T1000 (cell line): ENCODE results near the gene ARHGAP25.

Source experiments
- DNase-seq: peaks from one replicate; lab custom pipeline; 2025; ENCODE audit warnings: mixed read lengths; lab: John Stamatoyannopoulos, UW

The ARHGAP25 gene

DNA sequence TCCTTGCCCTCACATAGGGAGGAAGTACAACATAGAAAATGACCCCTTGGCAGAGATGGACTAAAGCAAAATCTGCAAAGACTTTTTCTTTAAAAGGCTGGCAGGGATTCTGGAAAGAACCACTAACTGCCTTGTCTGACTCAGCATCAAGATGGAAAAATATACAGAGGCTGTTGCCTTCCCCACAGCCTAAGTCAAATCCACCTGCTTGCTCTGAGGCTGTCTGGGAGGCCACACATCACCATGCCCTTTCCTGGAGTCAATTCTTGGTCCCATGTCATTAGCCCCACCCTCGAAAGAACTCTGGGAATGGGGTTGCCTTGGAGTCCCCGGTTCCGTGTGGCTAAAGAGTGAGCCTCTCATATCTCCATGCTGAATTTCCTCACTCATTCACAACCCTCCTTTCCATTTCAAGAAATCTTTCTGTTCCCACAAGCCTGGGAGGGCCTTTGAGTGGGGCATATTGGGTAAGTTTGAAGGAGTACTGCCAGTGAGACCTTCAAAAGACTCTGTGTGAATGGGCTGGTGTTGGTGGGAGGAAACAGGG, 97.1 kb downstream of the ARHGAP25 start:
- DNase-seq, result no peak

DNA sequence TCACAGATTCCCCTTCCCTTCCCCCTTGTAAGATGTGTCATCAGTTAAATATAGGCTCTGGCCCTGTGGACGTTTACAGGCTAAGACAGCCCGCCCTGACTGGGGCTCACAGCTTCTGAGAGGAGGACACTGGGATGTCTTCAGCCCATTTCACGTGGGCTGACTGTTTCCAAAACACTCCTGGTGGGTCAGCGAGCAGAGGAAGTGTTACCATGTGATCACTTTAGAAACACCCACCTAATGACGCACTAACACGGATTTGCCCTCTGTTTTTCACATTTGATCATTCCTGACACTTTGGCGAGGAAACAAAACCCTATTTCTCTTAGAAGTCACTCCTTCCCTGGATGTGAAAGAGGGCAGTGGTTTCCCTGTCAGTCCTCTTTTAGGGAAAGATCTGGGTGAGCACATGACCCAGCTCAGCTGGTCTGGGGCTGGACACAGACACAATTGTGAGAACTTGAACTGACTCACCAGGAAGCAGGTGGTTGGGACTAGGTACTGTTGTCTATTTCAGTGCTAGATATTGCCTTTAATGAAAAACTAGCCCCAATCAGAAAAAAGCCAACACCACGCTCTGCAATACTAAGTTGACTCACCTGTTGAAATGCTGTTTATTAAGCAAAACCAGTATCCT, 97.7 kb downstream of the ARHGAP25 start:
- no peak for DNase-seq

DNA sequence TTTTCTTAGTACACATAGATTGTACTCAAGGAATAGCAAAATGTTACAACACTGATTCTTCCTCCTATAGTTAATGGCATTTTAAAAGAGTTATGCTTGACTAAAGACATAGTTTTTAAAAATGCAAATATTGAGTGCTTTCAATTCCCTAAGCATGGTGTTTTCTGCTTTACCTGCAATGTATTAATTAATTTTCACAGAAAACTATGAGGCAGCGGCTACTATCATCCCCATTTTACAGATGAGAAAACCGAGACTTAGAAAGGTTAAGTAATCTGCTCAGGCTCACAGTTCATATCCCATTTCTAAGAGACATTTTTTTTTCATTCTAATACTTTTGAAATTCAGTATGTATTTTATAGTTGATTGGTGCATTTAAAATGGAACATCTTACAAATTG, 98.6 kb downstream of the ARHGAP25 start:
- DNase-seq, result no peak

DNA sequence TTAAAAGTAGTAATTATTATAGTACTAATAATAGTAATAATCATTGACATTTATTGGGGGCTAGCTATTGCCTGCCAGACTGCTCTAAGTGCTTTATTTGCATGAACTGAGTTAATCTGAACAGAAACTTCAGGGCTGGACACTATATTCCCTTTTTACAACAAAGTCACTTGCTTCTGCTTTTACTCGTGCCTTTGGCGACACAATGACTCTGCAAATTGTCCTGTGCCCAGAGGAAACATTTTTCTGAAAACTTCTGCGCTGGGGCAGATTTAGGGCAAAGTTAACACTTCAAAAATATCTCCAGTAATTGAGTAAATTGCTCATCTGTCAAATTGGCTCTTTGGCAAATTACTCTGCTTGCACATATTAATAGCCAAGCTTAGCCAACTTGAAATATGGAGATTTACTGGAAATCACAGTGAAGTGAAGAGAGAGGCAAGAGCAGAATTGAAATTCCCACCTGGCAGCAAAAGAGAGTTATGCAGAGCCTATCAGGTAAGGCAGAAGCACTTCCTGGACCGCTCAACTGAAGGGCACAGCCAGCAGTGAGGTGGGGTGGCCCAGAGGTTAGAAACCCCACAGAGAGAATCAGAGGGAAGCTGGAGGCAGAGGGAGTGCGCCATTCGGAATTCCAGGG, 100.2 kb downstream of the ARHGAP25 start:
- DNase-seq, result no peak

DNA sequence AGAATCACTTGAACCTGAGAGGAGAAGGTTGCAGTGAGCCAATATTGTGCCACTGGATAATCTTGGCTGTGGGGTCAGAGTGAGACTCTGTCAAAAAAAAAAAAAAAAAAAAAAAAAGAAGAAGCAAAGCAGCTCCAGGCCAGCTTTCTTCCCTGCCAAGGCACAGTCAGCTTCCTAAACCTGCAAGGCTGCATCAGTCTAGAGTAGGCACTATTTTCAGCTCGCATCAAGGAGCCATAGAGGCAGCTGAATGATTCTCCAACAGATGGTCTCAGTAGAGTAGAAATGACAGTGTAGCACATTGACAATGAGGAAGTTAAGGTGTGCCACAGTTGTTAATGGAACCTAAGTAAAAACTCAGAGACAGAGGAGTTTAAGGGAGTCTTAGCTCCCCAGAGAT, 101.0 kb downstream of the ARHGAP25 start:
- DNase-seq, result no peak

DNA sequence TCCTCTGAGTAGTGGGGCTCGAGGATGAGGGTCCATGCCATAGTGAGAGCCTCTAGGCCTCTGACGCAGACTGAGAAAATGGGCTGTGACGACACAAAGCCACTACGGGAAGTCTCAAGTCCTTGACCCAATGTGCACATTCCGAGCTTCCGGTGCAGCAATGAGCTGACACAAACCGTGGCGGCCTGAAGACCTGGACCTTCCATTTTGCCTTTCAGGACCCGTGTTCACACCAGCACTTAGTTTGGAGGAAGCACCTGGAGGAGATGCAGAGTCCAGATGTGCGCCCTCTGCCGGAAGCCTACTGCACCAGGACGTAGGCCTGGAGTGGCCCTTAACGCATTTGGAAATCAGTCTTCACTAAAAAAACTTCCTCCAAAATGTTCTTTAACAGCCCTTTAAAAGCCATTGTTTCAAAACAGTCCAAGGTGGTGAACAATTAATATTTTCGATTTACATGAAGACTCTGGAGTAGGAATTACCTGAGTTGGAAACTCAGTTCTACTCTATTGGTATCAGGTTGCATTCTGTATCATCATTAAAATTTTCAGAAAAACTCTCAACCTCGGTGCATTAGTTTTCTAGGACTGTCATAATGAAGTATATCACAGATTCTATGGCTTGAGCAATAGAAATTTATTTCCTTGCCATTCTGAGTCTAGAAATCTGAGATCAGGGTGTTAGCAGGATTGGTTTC, 102.7 kb downstream of the ARHGAP25 start:
- DNase-seq, result no peak

DNA sequence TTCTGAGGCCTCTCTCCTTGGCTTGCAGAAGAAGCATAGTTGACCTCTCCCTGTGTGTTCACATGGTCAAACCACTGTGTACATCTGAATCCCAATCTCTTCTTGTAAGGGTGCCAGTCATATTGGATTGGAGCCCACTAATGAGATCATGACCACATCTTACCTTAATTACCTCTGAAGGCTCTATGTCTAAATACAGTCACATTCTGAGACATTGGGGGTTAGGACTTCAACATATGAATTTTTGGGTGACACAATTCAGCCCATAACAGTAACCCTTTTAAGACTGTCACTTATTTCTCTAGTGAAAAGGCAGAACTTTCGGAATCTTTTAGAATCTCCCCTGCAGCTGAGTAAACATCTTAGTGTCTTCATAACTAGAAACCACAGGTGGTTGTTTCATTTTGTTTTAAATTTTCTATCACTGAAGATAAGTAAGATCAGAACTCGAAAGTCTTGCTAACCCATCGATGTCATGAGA, 103.3 kb downstream of the ARHGAP25 start:
- no peak for DNase-seq

DNA sequence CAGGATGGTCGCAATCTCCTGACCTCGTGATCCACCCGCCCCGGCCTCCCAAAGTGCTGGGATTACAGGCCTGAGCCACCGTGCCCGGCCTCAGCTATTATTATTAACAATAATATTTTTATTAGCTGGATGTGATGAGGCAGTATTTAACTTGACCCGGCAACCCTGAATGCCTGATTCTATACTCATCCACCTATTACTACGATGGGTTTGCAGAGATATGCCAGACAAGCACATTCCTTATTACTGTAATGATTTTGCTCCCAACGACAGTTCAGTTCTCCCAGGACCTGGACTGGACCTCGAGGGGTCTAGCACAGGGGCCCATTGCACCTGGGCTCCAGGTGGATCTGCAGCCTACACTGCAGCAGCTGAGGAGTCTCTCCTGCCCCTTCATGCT, 104.0 kb downstream of the ARHGAP25 start:
- DNase-seq, result no peak

DNA sequence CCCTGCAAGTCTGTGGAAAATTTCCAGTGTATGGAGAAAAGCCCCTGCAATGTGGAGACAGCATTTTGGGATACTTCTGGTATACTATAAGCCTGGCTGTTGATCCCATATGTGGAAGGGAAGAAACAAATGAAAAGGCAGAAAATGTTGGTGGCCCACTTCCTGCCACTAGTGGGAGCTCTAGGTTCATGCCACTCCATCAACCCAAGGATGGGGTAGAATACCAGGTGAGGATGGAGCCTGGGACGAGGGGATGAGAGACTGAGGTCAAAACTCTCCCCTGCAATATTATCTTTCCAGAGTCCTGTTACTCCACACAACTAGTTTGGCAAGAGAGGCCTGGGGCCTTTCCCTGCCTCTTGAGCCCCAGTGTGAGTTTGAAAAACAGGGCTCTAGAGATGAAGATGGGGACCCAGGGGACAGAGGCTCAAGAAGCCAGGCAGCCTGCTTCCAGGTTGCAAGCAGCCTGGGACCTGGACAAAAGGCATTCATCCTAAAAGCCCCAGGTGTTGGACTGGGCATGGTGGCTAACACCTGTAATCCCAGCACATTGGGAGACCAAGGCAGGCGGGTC, 104.7 kb downstream of the ARHGAP25 start:
- no peak for DNase-seq

DNA sequence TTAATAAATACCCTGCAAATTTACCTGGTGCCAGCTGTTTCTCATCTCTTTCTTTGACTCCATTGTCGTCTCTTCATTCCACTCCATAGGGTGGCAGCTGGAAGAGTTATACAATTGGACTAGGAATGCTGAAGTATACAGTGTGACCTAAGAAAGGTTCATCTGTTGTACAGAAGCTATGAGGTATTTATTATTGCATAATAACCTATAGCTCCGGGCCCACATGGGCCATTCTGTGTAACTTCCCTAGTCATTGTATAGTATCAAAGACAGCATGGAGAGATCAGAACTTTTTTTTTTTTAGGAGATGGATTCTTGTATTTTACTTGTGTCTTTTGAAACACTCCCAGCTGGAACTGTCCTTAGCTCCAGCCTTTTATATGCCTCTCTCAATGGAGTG, 110.4 kb downstream of the ARHGAP25 start:
- no peak for DNase-seq

DNA sequence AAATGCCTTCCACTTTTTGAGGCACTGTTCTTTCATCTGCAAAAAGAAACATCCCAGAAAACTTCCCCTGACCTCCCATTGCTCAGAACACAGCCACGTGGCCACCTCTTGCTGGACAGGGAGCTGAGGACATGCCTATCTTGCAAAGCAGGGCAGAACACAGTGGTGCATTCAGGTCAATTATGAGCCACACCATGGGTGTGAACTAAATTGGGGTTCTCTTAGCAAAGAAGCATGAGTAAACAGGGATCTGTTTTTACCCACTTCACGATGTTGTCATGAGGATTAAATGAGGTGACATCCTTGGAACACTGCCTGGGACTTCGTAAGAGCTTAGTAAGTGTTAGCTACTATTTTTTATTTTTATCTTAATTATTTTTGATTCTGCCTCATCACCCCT, 111.5 kb downstream of the ARHGAP25 start:
- no peak for DNase-seq

DNA sequence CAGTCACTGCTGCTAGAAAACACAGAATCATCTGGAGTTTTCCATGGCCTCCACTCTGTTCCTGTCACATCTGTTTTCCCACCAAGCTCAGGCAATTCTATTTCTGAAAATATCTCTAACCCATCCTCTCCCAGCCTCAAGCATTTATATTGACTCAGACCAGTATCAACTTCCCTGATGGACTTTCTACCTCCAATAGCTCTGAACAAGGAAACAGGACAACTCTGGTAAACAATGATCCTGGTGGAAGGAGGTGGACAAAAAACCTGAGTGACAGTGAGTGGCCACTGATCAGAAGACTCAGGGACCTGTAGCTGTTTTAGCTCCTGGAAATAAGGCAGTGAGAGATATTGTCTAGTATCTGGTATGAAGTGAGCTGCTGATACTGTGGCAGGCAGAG, 113.1 kb downstream of the ARHGAP25 start:
- DNase-seq, result no peak

DNA sequence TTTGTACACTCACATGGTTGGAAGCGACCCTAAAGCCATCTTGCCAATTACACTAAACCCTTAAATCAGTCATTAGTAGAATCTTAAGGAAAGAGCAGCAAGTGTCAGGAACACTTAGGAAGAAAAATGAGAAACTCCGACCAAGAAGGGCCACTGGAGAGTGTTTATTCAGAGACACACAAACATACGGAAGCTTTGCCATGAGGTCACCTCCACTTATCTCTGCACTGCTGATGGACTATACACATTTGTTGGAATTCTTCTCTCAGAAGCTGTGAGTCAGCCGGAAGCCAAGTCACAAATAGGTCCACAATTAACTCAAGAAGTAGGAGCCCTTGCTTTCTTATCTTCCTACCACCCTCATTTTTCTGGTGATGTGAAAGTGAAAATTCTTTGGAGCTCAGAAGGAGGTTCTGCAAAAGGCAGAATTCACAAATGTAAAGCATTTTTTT, 115.0 kb downstream of the ARHGAP25 start:
- DNase-seq, result no peak

DNA sequence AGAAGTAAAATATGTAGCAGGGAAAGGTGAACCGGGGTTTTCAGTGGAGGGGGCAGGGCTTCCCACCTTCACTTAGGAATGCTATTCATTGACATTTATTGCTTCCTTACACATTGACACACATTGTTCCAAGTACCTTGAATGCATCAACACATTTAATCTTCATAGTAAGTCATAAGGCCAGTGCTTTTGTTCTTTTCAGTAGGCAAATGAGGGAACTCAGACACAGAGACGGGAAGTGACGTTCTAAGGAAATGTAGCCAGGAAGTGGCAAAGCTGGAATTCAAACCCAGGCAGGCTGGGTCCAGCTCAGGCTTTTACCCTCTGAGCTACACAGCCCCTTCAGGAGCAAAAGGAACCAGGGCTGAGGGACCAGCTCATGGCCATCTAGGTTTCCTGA, 115.9 kb downstream of the ARHGAP25 start:
- DNase-seq, result no peak

DNA sequence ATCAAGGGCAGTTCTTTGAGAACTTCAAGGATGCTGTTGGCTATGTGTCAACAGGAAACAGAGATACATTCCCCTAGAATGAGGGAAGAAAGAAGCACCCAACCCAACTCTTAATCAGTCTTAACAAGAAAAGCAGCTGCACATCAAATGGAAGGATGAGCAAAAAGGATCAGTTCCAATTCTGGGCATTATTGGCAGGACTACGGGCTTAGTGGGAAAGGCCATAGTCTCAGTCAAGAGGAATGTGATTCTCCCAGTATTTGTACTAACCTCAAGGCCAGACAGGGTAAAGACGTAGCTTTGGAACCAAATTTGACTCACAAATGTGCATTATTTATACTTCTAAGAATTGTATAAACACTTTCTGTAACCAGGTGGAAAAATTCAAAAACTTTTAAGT, 118.4 kb downstream of the ARHGAP25 start:
- DNase-seq, result no peak

DNA sequence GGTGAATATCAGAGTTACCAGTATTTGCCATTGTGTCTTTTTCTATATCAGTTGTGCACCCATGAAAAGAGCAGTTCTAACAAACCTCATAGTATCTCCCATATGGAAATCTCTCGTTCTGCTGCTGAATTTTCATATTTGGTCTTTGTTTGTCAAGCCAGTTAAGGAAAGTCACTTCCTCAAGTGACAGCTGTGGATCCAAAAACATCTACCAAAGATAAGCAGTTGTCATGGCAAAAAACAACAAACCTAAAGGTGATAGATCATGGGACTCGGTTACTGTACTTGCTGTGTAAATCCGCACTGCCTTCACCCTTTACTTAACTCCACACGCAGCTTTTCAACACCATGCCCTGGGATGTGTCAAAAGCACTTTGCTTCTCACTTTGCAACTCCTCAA, 119.3 kb downstream of the ARHGAP25 start:
- no peak for DNase-seq

DNA sequence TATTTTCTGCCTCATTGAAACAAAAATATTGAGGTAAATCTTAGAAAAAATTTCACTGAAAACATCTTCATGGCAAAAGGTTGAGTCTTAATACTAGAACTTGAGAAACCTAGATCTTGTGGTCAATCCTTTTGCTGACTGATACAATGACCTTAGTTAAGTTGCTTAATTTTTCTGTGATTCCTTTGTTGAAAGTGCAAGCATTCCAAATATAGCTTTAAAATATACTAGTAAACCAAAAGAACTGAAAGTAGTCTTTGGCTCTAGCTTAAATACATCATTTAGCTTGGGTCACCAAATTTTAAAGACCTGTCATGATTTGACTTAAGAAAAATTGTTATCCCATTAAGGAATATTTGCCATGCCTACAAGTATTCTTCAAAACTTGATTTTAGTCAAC, 119.9 kb downstream of the ARHGAP25 start:
- DNase-seq, result no peak

DNA sequence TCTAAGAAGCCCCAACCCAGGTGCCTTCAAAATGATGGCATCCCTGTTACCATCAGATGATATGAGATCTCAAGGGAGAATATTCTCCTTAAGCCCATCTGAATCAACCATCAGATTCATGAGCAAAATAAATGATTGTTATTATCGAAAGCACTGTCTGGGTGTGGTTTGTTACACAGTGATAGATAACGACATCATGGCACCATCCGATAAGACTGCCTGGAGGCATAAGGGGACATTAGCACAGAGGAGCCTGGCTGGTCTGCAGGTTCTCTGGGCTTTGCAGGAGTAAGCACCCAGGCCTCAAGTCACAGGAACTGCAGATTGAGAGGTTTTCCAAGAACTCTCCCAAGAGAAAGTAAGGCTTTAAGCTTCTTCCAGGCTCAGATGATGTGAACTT, 120.9 kb downstream of the ARHGAP25 start:
- no peak for DNase-seq

DNA sequence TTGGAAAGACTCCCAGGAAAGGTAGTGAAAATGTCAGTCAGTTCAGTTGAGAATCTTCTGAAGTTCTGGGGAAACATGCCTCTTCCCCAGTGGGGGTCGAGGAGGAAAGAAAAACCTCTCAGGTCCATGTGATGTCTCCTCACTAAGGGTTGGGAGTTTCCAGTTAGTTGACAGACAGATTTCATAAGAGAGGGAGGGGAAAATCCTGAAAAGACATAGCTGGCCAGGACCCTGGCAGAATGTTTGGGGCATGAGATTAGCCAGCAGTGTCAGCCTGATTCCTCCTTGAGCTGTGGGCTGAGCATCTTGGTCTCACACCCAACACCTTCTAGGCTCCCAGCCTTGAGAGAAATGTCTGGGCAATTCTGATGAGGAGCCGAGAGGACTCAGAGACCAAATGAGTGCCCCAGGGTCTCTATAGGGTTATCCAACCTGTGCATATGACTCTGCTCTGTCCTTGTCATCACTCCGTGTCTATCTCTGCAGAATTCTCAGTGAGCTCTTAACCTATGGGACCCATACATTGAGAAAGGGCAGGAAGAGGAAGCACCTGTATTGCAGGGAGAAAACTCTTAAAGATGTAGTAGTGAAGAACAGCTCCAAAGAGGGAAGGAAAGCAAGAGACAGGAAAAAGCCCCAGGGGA, 122.7 kb downstream of the ARHGAP25 start:
- DNase-seq, result no peak

DNA sequence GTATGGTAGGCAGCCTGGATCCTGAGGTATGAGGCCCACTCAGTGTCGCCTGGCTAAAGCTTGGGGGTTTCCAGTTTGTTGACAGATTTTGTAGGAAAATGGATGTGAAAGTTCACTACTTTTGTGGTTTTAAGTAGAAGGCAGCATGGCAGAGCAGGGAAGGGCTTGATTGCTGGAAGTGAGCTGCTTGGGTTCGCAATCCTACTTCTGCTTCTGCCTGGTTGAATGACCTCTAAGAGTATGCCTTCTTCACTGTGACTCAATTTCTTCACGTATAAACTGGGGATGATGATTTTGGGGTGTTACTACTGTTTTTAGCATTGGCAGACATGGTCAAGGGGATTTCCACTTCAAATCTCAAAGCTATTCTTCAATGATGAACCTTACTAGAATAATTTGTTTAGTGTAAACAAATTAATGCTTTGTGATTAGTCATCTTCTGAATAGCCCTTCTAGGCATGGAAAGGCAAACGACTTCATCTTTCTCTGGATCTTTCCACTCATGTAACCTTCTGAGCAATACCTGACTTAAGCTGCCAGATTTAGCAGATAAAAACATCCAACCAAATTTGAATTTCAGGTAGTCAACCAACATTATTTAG, 123.3 kb downstream of the ARHGAP25 start:
- DNase-seq, result no peak

DNA sequence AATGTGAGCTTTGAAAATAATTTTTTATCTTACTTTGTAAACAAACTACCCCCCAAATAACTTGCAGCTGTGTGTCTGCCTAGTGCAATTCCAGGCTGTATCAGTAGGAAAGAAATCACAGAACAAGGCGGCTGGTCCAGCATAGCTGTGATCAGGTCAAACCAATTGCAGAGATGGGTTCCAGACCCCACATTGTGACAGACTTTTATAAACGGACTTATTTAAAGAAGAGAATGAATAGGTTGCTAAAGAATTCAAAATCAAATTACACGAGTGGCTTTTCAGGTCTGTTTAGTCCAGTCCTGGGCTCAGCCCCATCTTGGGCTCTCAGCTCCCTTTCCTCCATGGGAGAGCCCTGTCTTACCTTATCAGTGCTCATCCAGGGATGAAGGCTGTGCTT, 125.5 kb downstream of the ARHGAP25 start:
- no peak for DNase-seq

DNA sequence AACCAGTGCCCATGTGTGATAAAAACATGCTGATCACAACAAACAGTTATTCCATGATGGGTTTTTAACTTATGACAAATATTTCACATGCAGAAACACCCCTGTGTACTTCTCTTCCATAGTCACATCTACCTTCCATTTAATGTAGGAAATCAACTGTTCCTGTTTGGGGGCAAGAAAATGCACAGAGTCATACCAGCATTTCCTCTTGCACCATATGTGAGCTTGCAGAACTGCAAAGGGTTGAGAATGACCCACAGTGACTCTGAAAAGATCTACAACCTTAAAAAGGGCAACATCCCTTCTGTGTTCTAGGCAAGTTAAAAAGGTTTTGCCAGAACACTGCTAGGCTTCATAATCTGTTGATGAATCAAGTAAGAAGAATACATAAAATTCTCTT, 126.7 kb downstream of the ARHGAP25 start:
- DNase-seq, result no peak
